Measurements from ENCODE around the gene ECM1.

DNA sequence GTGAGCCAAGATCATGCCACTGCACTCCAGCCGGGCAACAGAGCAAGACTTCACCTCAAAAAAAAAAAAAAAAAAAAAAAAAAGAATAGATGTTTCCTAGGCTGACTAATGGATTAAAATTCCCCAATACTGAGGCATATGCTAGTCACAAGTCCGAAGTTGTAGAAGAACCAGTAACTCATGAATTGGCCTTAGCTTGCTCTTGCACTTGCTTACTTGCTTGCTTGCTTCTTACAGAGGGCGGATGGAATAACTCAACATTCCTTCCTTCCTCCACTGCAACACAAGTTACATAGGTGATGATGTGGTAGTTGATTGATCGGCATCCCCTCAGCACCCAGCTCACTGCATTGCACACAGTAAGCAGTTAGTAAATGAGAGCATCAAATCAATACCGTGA lies 23.5 kb upstream of the ECM1 start:
- TF ChIP-seq, protein P1, sequence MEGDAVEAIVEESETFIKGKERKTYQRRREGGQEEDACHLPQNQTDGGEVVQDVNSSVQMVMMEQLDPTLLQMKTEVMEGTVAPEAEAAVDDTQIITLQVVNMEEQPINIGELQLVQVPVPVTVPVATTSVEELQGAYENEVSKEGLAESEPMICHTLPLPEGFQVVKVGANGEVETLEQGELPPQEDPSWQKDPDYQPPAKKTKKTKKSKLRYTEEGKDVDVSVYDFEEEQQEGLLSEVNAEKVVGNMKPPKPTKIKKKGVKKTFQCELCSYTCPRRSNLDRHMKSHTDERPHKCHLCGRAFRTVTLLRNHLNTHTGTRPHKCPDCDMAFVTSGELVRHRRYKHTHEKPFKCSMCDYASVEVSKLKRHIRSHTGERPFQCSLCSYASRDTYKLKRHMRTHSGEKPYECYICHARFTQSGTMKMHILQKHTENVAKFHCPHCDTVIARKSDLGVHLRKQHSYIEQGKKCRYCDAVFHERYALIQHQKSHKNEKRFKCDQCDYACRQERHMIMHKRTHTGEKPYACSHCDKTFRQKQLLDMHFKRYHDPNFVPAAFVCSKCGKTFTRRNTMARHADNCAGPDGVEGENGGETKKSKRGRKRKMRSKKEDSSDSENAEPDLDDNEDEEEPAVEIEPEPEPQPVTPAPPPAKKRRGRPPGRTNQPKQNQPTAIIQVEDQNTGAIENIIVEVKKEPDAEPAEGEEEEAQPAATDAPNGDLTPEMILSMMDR (IDR thresholded peaks at IDR 0.05; ENCODE audit: poor library complexity), result no peak
- no peak for TF ChIP-seq EZH2 (IDR thresholded peaks at IDR 0.05; ENCODE audit: borderline replicate concordance)
- TF ChIP-seq EZH2phosphoT487 (IDR thresholded peaks at IDR 0.05; ENCODE audit: low read depth, severe bottlenecking, unreplicated experiment), result no peak
